HFF-Myc (cell line): ENCODE results near the gene GPR50.

Experiments
- DNase-seq: peaks from one replicate; pipeline ENCODE4 v3.0.0-alpha.2; 2011; ENCODE audit warnings: low read depth; ENCODE audit errors: extremely low read depth
- H3K4me3 ChIP-seq: replicated peaks from 2 replicates; pipeline ENCODE4 v1.5.1; 2011; ENCODE audit warnings: low read depth, mild to moderate bottlenecking, control low read depth, low read length
- CTCF ChIP-seq: IDR thresholded peaks from 2 replicates; pipeline ENCODE4 v1.5.1; 2012; ENCODE audit warnings: mild to moderate bottlenecking, low read depth, low read length, control low read depth; ENCODE audit errors: missing control alignments

GPR50 gene

GRCh38 chrX:151167791-151168345 lies 8.5 kb upstream of the GPR50 start:
- TF ChIP-seq CTCF: no peak
- DNase-seq: no peak
- no peak overlapping the region for H3K4me3 ChIP-seq

DNA sequence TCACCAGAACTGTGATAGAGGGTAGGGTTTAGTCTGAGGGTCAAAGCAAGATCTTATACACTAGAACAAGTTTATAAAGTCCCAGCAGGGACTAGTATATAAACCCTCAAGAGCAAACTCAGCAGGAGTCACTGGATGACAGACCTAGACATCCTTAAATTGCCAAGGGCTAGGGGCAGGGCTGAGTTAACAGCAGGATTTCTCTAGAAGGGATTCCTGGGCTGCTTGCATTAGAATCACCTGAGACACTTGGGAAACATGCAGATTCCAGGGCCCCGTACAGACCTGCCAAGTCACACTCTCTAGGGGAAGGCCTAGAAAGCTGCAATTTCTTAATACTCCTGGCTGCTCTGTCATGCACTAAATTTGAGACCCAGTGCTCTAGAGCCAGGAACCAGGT lies 6.6 kb upstream of the GPR50 start:
- H3K4me3 ChIP-seq: no peak overlapping the region
- no peak for TF ChIP-seq CTCF
- no peak for DNase-seq

DNA sequence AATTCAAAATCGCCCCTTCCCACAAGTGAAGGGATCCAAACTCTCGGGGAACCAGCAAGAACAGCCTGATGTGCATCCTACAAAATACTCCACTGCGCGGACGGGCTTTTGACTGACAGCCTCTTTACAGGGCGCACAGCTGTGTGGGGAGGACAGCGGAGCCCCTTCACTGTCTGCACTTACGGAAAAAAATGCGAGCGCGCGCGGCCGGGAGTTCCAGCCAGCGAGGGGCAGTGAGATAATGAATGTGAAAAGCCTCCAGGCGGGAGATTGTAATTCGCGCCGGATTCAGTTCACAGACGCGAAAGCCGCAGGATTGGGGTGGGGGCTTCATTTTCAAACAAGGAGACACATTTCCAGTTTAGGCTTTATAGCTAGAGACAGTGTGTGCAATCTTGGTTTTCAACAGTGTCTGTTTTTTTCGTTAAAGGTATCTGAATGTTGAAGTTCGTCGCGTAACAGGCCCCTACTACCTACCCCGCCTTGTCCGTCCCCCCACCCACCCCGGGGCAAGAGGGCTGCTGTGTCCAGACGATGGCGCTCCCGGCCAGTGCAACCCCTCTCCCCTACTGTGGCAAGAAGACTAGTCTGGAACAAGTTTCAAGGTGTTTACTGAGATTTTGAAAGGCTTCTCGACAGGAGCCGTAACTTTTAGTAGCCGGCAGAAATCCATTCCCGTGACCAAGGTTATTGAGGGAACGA lies 1.7 kb upstream of the GPR50 start:
- H3K4me3 ChIP-seq: no peak overlapping the region
- DNase-seq: no peak
- TF ChIP-seq CTCF: no peak

- H3K4me3 ChIP-seq: no peak overlapping the region
- TF ChIP-seq CTCF: no peak
- no peak for DNase-seq
Measured at GRCh38 chrX:151175283-151176062, 911 bp upstream of the GPR50 start.

- H3K4me3 ChIP-seq: no peak overlapping the region
- DNase-seq: no peak
- TF ChIP-seq CTCF: no peak
Measured at GRCh38 chrX:151177141-151178027, 1.0 kb downstream of the GPR50 start.

GRCh38 chrX:151178746-151179145 lies 2.4 kb downstream of the GPR50 start:
- no peak for TF ChIP-seq CTCF
- DNase-seq: no peak
- no peak overlapping the region for H3K4me3 ChIP-seq
